Upper lobe of right lung (tissue), 1 donor: Measurements from ENCODE around the gene TRDMT1. TPM values are rescaled to one million over a fixed set of nuclear protein-coding genes. Genes with fewer than 3 reads are reported as not detected.

Source experiments
- ATAC-seq: fragments of 200-7000 bp; cut with Tn5 transposase; one replicate; pipeline ENCODE4 v1.9.1; 2020; ENCODE audit warnings: mild to moderate bottlenecking, moderate library complexity
- DNase-seq: peaks from one replicate; pipeline ENCODE4 v3.0.0-alpha.2; 2020
- H3K27ac ChIP-seq: fragments of 200-600 bp; one replicate; pipeline ENCODE4 v1.8.0; 2022
- H3K27me3 ChIP-seq: fragments of 200-600 bp; one replicate; pipeline ENCODE4 v1.8.0; 2022; ENCODE audit warnings: mild to moderate bottlenecking
- H3K36me3 ChIP-seq: fragments of 200-600 bp; one replicate; pipeline ENCODE4 v1.8.0; 2022
- H3K4me1 ChIP-seq: fragments of 200-600 bp; one replicate; pipeline ENCODE4 v1.8.0; 2022
- H3K4me3 ChIP-seq: fragments of 200-600 bp; one replicate; pipeline ENCODE4 v1.8.0; 2022; ENCODE audit warnings: mild to moderate bottlenecking
- H3K9me3 ChIP-seq: fragments of 200-600 bp; one replicate; pipeline ENCODE4 v1.8.0; 2022
- intact Hi-C: fragments of 100-400 bp; cut with DNase I; formaldehyde crosslinking; loops from one replicate; pipeline ENCODE4 v1.11.0; 2022
- total RNA-seq: library from RNA; stranded (reverse); fragmentation: NEBNext Ultra II Directional; extraction: Animal tissue kit (Norgen Biotek cat#: 25700); gene quantifications from one replicate; pipeline ENCODE4 v1.2.1, GENCODE V29; 2021
- TF ChIP-seq, protein P1 (sequence below): fragments of 200-600 bp; IDR thresholded peaks from one replicate; pipeline ENCODE4 v1.8.0; 2022; ENCODE audit warnings: antibody characterized with exemption
- donor health status: DM: no; HTN: yes; CAD: no; lungs with severe emphysema.

TRDMT1 gene
- total RNA-seq, 1 donor from 2014 or later, result 9.2 TPM

GRCh38 chr10:17112566-17112965, 88.9 kb downstream of the TRDMT1 start:
- TF ChIP-seq, protein P1, sequence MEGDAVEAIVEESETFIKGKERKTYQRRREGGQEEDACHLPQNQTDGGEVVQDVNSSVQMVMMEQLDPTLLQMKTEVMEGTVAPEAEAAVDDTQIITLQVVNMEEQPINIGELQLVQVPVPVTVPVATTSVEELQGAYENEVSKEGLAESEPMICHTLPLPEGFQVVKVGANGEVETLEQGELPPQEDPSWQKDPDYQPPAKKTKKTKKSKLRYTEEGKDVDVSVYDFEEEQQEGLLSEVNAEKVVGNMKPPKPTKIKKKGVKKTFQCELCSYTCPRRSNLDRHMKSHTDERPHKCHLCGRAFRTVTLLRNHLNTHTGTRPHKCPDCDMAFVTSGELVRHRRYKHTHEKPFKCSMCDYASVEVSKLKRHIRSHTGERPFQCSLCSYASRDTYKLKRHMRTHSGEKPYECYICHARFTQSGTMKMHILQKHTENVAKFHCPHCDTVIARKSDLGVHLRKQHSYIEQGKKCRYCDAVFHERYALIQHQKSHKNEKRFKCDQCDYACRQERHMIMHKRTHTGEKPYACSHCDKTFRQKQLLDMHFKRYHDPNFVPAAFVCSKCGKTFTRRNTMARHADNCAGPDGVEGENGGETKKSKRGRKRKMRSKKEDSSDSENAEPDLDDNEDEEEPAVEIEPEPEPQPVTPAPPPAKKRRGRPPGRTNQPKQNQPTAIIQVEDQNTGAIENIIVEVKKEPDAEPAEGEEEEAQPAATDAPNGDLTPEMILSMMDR, result no peak
- Histone ChIP-seq H3K36me3 (no peaks in the 10 kb centered on the region), H3K9me3 (no peaks in the 10 kb centered on the region), H3K27me3 (no peaks in the 10 kb centered on the region), H3K4me1 (no peaks in the 10 kb centered on the region), H3K4me3 (no peak overlapping the region), H3K27ac (no peak overlapping the region)
- intact Hi-C loops, result no loop called here
- DNase-seq (no peak), ATAC-seq (no peak)

DNA sequence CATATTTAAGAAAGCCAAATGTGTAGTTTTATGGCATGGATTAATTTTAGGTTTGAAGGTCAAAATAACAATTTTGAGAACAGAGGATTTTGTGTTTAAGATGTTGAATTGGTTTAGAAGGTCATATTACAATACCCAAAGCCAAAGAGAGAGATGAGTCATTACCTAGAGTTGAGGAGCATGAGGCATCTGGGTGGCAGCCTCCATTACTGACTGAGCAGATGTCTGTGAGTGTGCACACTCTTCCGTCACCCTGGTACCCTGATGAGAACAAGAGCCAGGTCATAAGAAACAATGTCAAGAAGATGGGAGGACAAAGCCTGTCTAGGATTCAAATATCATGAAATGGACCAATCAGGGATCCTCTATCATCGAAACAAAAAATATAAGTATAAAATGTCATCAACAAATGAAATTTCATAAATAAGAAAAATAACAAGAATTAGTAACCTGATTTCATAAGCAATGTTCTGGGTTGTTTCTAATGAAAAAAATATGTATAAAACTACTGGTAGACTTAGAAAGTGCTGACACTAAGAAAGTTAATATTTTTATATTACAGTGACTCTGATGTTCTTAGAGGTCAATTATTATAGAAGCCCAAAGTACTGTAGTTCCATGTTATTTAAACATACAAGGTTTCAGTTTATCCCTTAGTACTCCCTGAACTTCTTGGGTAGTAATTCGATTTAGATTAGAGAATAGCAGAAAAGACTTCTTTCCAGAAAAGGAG, 91.8 kb downstream of the TRDMT1 start:
- H3K27ac ChIP-seq, result no peak overlapping the region
- H3K36me3 ChIP-seq, result no peaks in the 10 kb centered on the region
- no peaks in the 10 kb centered on the region for H3K27me3 ChIP-seq
- no peaks in the 10 kb centered on the region for H3K9me3 ChIP-seq
- TF ChIP-seq, protein P1, result no peak
- DNase-seq (no peak), ATAC-seq (no peak)
- intact Hi-C loops, result no loop called here
- H3K4me3 ChIP-seq, result no peak overlapping the region
- no peaks in the 10 kb centered on the region for H3K4me1 ChIP-seq

DNA sequence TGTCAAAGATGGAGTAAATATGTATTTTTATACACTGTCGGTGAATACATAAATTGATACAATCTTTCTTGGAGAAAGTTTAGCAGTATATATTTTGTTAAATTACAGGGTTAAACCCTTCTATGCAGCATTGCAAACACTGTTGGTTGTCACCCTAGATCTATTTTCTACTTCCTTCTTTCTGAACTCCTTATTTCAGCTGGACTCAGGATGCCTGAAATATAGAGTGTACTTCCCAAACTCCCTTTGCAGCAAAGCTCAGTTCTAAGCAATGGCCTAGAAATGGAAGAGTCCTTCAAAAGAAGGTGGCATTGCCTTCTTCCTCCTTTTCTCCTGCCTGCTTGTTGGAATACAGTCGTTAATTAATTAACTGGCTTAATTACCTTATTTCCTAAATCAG, 92.4 kb downstream of the TRDMT1 start:
- H3K27ac ChIP-seq, result no peak overlapping the region
- no peak for ATAC-seq
- intact Hi-C loops, result no loop called here
- H3K4me3 ChIP-seq, result no peak overlapping the region
- no peak for DNase-seq
- no peaks in the 10 kb centered on the region for H3K36me3 ChIP-seq
- H3K27me3 ChIP-seq, result no peaks in the 10 kb centered on the region
- TF ChIP-seq, protein P1, result no peak
- no peaks in the 10 kb centered on the region for H3K4me1 ChIP-seq
- H3K9me3 ChIP-seq, result no peaks in the 10 kb centered on the region

DNA sequence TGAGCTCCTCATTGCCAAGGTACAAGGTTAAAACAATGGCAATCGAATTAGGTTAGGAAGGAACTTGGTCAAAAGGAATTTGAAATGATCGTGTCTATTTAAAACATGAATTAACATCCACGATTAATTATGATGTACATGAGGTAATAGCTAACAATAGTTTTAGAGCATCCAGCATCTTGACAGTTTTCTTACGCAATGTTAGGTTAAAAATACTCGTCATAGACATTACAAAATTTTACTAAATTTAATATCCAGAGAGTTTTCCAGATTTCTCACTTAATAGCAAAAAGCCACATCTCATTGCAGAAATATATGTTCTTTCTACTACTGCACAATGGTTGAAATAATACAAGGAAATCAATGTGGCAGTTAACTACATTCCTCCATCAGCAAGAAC, 94.5 kb downstream of the TRDMT1 start:
- no peaks in the 10 kb centered on the region for H3K27me3 ChIP-seq
- TF ChIP-seq, protein P1, result no peak
- no peak overlapping the region for H3K4me3 ChIP-seq
- no peak for DNase-seq
- H3K4me1 ChIP-seq, result no peaks in the 10 kb centered on the region
- ATAC-seq, result no peak
- H3K36me3 ChIP-seq, result no peaks in the 10 kb centered on the region
- intact Hi-C loops, result no loop called here
- no peak overlapping the region for H3K27ac ChIP-seq
- H3K9me3 ChIP-seq, result no peaks in the 10 kb centered on the region

GRCh38 chr10:17101910-17102266, 99.6 kb downstream of the TRDMT1 start:
- H3K9me3 ChIP-seq, result no peaks in the 10 kb centered on the region
- H3K36me3 ChIP-seq, result no peaks in the 10 kb centered on the region
- no peaks in the 10 kb centered on the region for H3K27me3 ChIP-seq
- TF ChIP-seq, protein P1, result no peak
- ATAC-seq (no peak), DNase-seq (no peak)
- intact Hi-C loops, result no loop called here
- no peak overlapping the region for H3K4me3 ChIP-seq
- no peak overlapping the region for H3K27ac ChIP-seq
- no peaks in the 10 kb centered on the region for H3K4me1 ChIP-seq
